Measurements from ENCODE around the gene CD300E.
"Not testable (repeated sequence)": the region's sequence is repeated elsewhere in the genome, so short reads cannot be mapped to it uniquely, and the experiment has no call there.

CD300E gene

DNA sequence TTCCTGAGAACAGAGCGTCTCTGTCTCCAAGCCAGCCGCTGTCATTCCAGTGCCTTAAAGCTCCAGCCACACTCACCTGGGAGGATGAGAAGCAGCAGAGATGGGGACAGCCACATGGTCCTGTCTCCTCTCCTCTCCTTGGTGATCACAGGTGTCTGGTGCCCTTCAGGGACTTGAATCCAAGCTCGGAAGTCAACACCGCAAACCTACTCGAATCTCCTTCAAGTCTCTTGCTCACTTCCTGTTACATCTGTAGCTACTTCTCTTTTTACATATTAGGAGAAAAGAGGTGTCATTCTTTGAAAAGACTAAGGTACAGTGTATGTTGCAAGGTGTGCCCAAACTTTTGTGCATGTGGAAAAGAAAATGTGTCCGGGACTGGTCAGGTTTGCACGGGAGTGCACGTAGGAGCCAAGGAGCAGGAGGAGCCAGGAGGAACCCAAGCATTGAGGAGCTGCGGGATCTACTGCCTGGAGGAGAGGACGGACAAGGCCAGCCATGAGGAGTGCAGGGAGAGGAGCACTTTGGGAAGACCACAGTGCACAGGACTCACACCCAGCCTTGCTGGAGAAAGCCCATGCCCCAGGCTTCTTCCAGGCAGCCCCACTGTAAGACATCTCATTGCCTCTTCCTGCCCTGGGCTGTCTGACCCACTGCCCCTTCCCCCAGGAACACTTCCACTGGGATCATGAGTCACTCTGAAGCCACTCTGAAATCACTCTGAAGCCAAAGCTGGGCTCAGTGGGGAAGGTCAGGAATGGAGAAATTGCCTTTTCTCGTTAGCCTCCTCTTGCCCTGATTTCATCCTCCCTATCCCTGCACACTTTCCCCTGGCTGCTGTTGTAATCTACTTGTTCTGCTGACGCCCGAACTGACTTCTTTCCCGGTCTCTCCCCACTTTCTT, 31.2 kb downstream of the CD300E start, which contains the start of gene CD300LD:
CD300LD (minus strand) TSS at position 197 of the 904 bp plus-strand sequence; CDS start at position 116, 81 bp downstream.
- no peaks in the 10 kb centered on the region for H3K27me3 ChIP-seq (ENCODE audit: control insufficient read depth, insufficient read depth, low read length)
- H3K27ac ChIP-seq (ENCODE audit: low read depth, low read length): no peak within 1 kb of the TSS
- H3K36me3 ChIP-seq (ENCODE audit: control insufficient read depth, insufficient read depth, low read length): no peaks in the 10 kb centered on the region
- no peak within 1 kb of the TSS for H3K4me3 ChIP-seq (ENCODE audit: low read length)
- H3K4me1 ChIP-seq (ENCODE audit: control insufficient read depth, insufficient read depth, low read length): no peaks in the 10 kb centered on the region
- H3K9ac ChIP-seq (ENCODE audit: low read length): no peak within 1 kb of the TSS

DNA sequence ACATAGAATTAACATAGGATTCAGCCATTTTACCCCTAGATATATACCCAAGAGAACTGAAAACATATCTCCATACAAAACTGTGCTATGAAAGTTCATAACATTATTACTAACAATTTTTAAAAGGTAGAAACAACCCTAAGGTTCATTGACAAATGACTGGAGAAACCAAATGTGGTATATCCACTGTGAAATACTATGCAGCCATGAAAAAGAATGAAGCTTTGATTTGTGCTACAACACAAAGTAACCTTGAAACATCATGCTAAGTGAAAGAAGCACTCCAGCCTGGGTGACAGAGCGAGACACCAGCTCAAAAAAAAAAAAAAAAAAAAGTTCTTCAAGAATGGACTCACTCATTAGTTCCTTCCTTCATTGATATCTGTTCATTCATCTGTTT, 32.0 kb downstream of the CD300E start:
- H3K4me1 ChIP-seq (ENCODE audit: control insufficient read depth, insufficient read depth, low read length): no peaks in the 10 kb centered on the region
- no peaks in the 10 kb centered on the region for H3K27me3 ChIP-seq (ENCODE audit: control insufficient read depth, insufficient read depth, low read length)
- no peak overlapping the region for H3K27ac ChIP-seq (ENCODE audit: low read depth, low read length)
- no peak overlapping the region for H3K4me3 ChIP-seq (ENCODE audit: low read length)
- no peak overlapping the region for H3K9ac ChIP-seq (ENCODE audit: low read length)
- no peaks in the 10 kb centered on the region for H3K36me3 ChIP-seq (ENCODE audit: control insufficient read depth, insufficient read depth, low read length)

DNA sequence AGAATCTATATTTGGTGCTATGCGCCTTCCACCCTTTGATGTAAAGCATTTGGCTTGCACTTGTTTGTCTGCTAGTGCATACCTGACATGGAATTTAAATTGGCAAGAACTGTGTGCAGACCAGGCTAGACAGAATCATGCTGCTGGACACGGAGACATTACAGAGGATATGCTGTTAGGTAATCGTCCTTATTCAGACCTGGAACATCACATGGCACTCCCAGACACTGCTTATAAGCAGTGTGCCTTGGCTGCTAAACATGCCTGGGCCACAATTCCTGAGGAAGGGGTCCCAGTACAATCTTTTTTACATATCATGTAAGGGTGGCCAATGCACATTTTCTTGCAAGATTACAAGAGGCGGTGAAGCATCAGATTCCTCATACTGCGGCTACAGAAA, 37.8 kb downstream of the CD300E start:
- Histone ChIP-seq H3K36me3 (ENCODE audit: control insufficient read depth, insufficient read depth, low read length) (no peaks in the 10 kb centered on the region), H3K4me1 (ENCODE audit: control insufficient read depth, insufficient read depth, low read length) (no peaks in the 10 kb centered on the region), H3K4me3 (ENCODE audit: low read length) (no peak overlapping the region)

DNA sequence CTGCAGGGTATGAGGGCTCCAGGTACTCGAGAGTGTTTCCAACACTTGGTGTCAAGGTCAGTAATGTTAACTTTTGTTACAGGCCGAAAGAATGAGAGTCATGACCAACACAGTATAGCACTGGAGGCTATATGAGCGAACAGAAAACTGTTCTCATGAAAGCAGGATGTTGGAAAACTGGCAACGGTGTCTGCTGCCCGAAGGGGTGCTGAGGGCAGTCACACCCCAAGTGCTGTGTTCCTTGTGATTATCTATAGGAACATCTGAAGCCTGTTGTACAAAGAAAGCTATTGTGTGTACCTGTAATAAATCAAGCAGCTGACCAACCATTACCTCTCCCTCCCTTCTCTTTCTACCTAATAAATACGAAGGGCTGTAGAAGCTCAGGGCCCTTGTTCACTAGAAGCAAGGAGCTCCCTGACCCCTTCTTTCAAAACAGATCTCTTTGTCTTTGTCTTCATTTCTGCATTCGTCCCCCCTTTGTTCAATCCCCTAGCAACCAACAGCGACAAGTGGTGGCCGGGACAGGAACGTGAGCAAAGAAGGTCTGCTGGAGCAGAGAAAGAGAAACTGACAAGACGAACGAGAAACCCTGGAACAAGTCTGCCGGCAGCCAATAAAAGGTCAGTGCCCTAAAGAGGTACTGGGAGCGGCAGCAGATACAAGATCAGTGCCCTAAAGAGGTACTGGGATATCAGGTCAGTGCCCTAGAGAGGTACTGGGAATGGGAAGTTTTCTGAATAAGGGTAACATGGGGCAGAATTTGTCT, 39.1 kb downstream of the CD300E start:
- no peak overlapping the region for H3K4me3 ChIP-seq (ENCODE audit: low read length)
- H3K27ac ChIP-seq (ENCODE audit: low read depth, low read length): no peak overlapping the region
- no peaks in the 10 kb centered on the region for H3K36me3 ChIP-seq (ENCODE audit: control insufficient read depth, insufficient read depth, low read length)
- no peaks in the 10 kb centered on the region for H3K27me3 ChIP-seq (ENCODE audit: control insufficient read depth, insufficient read depth, low read length)
- H3K4me1 ChIP-seq (ENCODE audit: control insufficient read depth, insufficient read depth, low read length): no peaks in the 10 kb centered on the region
- H3K9ac ChIP-seq (ENCODE audit: low read length): no peak overlapping the region

More for the DNA sequence above, 37.8 kb downstream of the CD300E start:
- Histone ChIP-seq H3K27ac (ENCODE audit: low read depth, low read length) (no peak overlapping the region), H3K27me3 (ENCODE audit: control insufficient read depth, insufficient read depth, low read length) (no peaks in the 10 kb centered on the region), H3K9ac (ENCODE audit: low read length) (no peak overlapping the region)

GRCh38 chr17:74582633-74583032, 40.9 kb downstream of the CD300E start:
- Histone ChIP-seq H3K4me1 (ENCODE audit: control insufficient read depth, insufficient read depth, low read length) (no peaks in the 10 kb centered on the region), H3K9ac (ENCODE audit: low read length) (no peak overlapping the region), H3K36me3 (ENCODE audit: control insufficient read depth, insufficient read depth, low read length) (no peaks in the 10 kb centered on the region), H3K27me3 (ENCODE audit: control insufficient read depth, insufficient read depth, low read length) (no peaks in the 10 kb centered on the region), H3K4me3 (ENCODE audit: low read length) (no peak overlapping the region), H3K27ac (ENCODE audit: low read depth, low read length) (no peak overlapping the region)

- Histone ChIP-seq H3K4me3 (ENCODE audit: low read length) (no peak overlapping the region), H3K27me3 (ENCODE audit: control insufficient read depth, insufficient read depth, low read length) (no peaks in the 10 kb centered on the region), H3K36me3 (ENCODE audit: control insufficient read depth, insufficient read depth, low read length) (no peaks in the 10 kb centered on the region), H3K4me1 (ENCODE audit: control insufficient read depth, insufficient read depth, low read length) (no peaks in the 10 kb centered on the region), H3K9ac (ENCODE audit: low read length) (no peak overlapping the region), H3K27ac (ENCODE audit: low read depth, low read length) (no peak overlapping the region)
Observed at GRCh38 chr17:74579900-74580299, 43.6 kb downstream of the CD300E start.

DNA sequence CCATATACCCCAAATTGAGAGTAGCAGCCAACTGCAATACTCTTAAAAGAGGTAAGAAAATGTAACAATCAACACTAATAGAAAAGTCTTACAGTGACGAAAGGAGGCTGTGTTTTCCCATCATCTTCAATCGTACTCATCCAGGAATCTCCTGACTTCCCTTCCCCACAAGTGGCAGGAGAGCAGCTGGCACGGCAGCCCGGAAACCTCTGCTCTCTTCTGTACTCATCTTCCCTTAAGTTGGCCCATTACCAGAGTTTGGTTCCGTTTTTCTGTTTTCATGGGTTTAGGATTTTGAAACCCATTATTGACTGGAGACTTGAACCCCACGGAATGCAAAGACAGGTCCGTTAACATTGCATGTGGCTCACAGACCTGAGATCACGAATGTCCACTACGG, 44.6 kb downstream of the CD300E start:
- Histone ChIP-seq H3K27me3 (ENCODE audit: control insufficient read depth, insufficient read depth, low read length) (no peaks in the 10 kb centered on the region), H3K4me1 (ENCODE audit: control insufficient read depth, insufficient read depth, low read length) (no peaks in the 10 kb centered on the region), H3K27ac (ENCODE audit: low read depth, low read length) (no peak overlapping the region), H3K36me3 (ENCODE audit: control insufficient read depth, insufficient read depth, low read length) (no peaks in the 10 kb centered on the region), H3K4me3 (ENCODE audit: low read length) (no peak overlapping the region), H3K9ac (ENCODE audit: low read length) (no peak overlapping the region)

DNA sequence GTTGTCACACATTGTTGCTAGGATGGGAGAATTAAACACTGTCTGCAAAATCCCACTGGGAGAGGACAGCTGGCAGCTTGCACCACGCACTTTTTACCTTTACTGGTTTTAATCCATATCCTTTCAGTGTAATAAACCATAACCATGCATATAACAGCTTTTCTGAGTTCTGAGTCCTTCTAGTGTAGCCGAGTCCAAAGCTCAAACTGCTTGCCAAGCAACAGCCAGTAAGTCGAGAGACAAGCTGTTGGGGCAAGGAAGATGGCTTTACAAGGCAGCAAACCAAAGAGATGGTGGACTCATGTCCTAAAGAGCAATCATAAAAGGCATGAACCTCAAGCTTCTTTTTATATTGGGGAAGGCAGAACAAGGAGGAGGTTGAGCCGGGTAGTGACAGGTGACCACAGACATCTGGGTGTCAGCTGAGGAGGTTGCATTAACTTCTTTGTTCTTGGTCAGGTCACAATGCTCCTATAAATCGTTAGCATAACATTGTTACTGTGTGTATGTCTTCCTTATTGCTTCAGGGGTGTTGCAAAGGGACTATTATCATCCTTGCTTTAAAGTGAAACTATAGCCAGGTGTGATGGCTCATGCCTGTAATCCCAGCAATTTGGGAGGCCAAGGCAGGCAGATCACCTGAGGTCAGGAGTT, 48.9 kb downstream of the CD300E start:
- Histone ChIP-seq H3K4me1 (ENCODE audit: control insufficient read depth, insufficient read depth, low read length) (no peaks in the 10 kb centered on the region), H3K36me3 (ENCODE audit: control insufficient read depth, insufficient read depth, low read length) (no peaks in the 10 kb centered on the region), H3K9ac (ENCODE audit: low read length) (no peak overlapping the region), H3K27me3 (ENCODE audit: control insufficient read depth, insufficient read depth, low read length) (no peaks in the 10 kb centered on the region), H3K4me3 (ENCODE audit: low read length) (no peak overlapping the region), H3K27ac (ENCODE audit: low read depth, low read length) (no peak overlapping the region)

- H3K27ac ChIP-seq (ENCODE audit: low read depth, low read length); H3K36me3 ChIP-seq (ENCODE audit: control insufficient read depth, insufficient read depth, low read length); H3K27me3 ChIP-seq (ENCODE audit: control insufficient read depth, insufficient read depth, low read length); H3K9ac ChIP-seq (ENCODE audit: low read length); H3K4me1 ChIP-seq (ENCODE audit: control insufficient read depth, insufficient read depth, low read length); H3K4me3 ChIP-seq (ENCODE audit: low read length): not testable (repeated sequence)
Observed at GRCh38 chr17:74573635-74574034, 49.9 kb downstream of the CD300E start.

DNA sequence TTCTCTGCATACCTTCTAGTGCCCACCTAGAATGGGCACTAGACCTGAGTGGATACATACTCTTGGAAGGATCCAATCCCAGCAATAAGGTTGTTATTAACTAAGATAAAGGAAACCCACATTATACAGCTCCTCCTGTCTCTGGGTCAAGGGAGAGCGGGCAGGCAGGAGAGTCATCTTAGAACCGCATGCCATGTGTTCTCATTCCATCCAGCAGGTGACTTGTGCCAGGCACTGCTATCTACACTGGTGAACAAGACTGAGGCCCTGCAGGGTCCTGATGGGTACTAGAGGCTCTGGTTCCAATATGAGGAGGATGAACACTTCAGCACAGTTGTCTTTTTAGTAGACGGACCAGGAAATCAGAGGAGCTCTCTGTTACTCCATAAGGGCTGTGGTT, 50.4 kb downstream of the CD300E start:
- Histone ChIP-seq H3K36me3 (ENCODE audit: control insufficient read depth, insufficient read depth, low read length) (no peaks in the 10 kb centered on the region), H3K27ac (ENCODE audit: low read depth, low read length) (no peak overlapping the region), H3K9ac (ENCODE audit: low read length) (no peak overlapping the region), H3K27me3 (ENCODE audit: control insufficient read depth, insufficient read depth, low read length) (peaks cover 3% of the 10 kb centered on the region), H3K4me3 (ENCODE audit: low read length) (no peak overlapping the region), H3K4me1 (ENCODE audit: control insufficient read depth, insufficient read depth, low read length) (no peaks in the 10 kb centered on the region)

DNA sequence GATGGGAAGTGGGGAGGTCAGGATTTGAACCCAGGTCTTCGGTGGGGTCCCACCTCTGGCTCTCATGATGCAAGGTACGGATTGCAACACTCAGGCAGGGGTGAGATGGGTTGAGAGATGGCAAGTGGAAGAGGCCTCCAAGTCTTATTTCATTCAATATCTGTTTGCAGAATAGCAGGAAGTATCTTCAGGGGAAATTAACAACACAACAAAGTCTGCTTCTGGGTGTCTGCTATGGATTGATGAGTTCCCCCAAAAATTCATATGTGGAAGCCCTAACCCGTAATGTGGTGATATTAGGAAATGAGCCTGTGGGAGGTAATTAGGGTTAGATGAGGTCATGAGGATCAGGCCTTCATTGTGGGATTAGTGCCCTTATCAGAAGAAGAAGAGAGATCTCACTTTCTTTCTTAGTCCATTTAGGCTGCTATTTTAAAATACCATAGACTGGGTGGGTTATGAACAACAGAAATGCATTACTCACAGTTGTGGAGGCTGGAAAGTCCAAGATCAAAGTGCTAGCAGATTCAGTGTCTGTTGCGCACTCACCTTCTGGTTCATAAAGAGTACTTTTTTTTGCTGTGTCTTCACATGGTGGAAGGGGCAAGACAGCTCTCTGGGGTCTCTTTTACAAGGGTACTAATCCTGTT, 51.8 kb downstream of the CD300E start:
- H3K27me3 ChIP-seq (ENCODE audit: control insufficient read depth, insufficient read depth, low read length): peaks cover 3% of the 10 kb centered on the region
- no peak overlapping the region for H3K4me3 ChIP-seq (ENCODE audit: low read length)
- H3K36me3 ChIP-seq (ENCODE audit: control insufficient read depth, insufficient read depth, low read length): no peaks in the 10 kb centered on the region
- H3K27ac ChIP-seq (ENCODE audit: low read depth, low read length): no peak overlapping the region
- no peak overlapping the region for H3K9ac ChIP-seq (ENCODE audit: low read length)
- no peaks in the 10 kb centered on the region for H3K4me1 ChIP-seq (ENCODE audit: control insufficient read depth, insufficient read depth, low read length)

All from rectal smooth muscle tissue (tissue), 1 donor.